K562 (cell line): ENCODE data around the gene EDARADD. TPM values are rescaled to one million over a fixed set of nuclear protein-coding genes. Genes with fewer than 3 reads are reported as not detected.

Experiments
- ARID3A ChIP-seq: IDR thresholded peaks from 2 replicates; pipeline ENCODE4 v1.6.1; 2012; ENCODE audit warnings: low read depth, low read length, improper control_type of control experiment, borderline replicate concordance
- ARNT ChIP-seq, 2 experiments: fragments of 450-650 bp; IDR thresholded peaks; 2 replicates each; pipeline ENCODE4 v1.6.1; 2016; ENCODE audit warnings: mild to moderate bottlenecking in 1 of 2
- ATF7 ChIP-seq: fragments of 450-650 bp; IDR thresholded peaks from 2 replicates; pipeline ENCODE4 v1.7.1; 2014; ENCODE audit warnings: mild to moderate bottlenecking, moderate library complexity
- CBX5 ChIP-seq: IDR thresholded peaks from 2 replicates; pipeline ENCODE4 v1.6.1; 2014; ENCODE audit warnings: low read depth, borderline replicate concordance
- DACH1 ChIP-seq: fragments of 450-650 bp; IDR thresholded peaks from 2 replicates; pipeline ENCODE4 v1.6.1; 2018; ENCODE audit not compliant: partially characterized antibody
- DPF2 ChIP-seq: fragments of 450-650 bp; IDR thresholded peaks from 2 replicates; pipeline ENCODE4 v1.6.1; 2016
- FOXJ3 ChIP-seq: sonication (generic); formaldehyde crosslinking; IDR thresholded peaks from 2 replicates; pipeline ENCODE4 v1.4.0; 2020; ENCODE audit warnings: mild to moderate bottlenecking, missing genetic modification reagents
- HDAC1 ChIP-seq, 2 experiments: fragments of 450-650 bp; IDR thresholded peaks; 2 replicates each; pipeline ENCODE4 v1.6.1; 2016 to 2017; ENCODE audit warnings: inconsistent platforms in 1 of 2, mild to moderate bottlenecking in 1 of 2, moderate library complexity in 1 of 2
- HLTF ChIP-seq: fragments of 450-650 bp; IDR thresholded peaks from 2 replicates; pipeline ENCODE4 v1.6.1; 2016
- JUN ChIP-seq, 2 experiments: sonication (generic) in 1 of 2; formaldehyde crosslinking in 1 of 2; IDR thresholded peaks; 2 replicates each; pipeline versions ENCODE4 v1.6.1 to v1.8.0; 2012 to 2022; ENCODE audit warnings: borderline replicate concordance in 2 of 2, mild to moderate bottlenecking in 2 of 2, improper control_type of control experiment in 1 of 2, low read depth in 1 of 2, low read length in 1 of 2, missing genetic modification reagents in 1 of 2
- JUND ChIP-seq, 2 experiments: IDR thresholded peaks; 2 replicates in 1 of 2; 3 replicates in 1 of 2; pipeline ENCODE4 v1.6.1; 2011; ENCODE audit warnings: borderline replicate concordance in 2 of 2, low read depth in 2 of 2, low read length in 2 of 2, improper control_type of control experiment in 1 of 2, missing biosample characterization in 1 of 2, missing genetic modification characterization in 1 of 2, missing genetic modification reagents in 1 of 2
- PML ChIP-seq: IDR thresholded peaks from 2 replicates; pipeline ENCODE4 v1.6.1; 2012; ENCODE audit warnings: low read length, inconsistent platforms
- PTTG1 ChIP-seq: fragments of 450-650 bp; IDR thresholded peaks from 2 replicates; pipeline ENCODE4 v1.6.1; 2016; ENCODE audit warnings: low read depth, mild to moderate bottlenecking, missing genetic modification characterization, missing compliant biosample characterization
- SMAD3 ChIP-seq: fragments of 450-650 bp; formaldehyde crosslinking; conservative IDR thresholded peaks from 2 replicates; pipeline ENCODE4 v1.4.0; 2020; ENCODE audit warnings: mild to moderate bottlenecking
- SMARCC2 ChIP-seq: fragments of 450-650 bp; IDR thresholded peaks from 2 replicates; pipeline ENCODE4 v1.6.1; 2017; ENCODE audit warnings: antibody characterized with exemption, moderate library complexity, mild to moderate bottlenecking, low read depth
- STAT5A ChIP-seq: IDR thresholded peaks from 2 replicates; pipeline ENCODE4 v1.6.1; 2012; ENCODE audit warnings: low read length, inconsistent platforms, borderline replicate concordance
- TEAD4 ChIP-seq, 2 experiments: sonication (generic) in 1 of 2; formaldehyde crosslinking in 1 of 2; IDR thresholded peaks; 2 replicates each; pipeline versions ENCODE4 v1.6.1 to v1.8.0; 2012 to 2022; ENCODE audit warnings: borderline replicate concordance in 1 of 2, inconsistent platforms in 1 of 2, low read length in 1 of 2, mild to moderate bottlenecking in 1 of 2, missing genetic modification reagents in 1 of 2
- TRIM24 ChIP-seq, 2 experiments: fragments of 450-650 bp; IDR thresholded peaks; 2 replicates each; pipeline ENCODE4 v1.6.1; 2016
- TRIM28 ChIP-seq: fragments of 450-650 bp; IDR thresholded peaks from 2 replicates; pipeline ENCODE4 v1.6.1; 2017
- ZBTB17 ChIP-seq: fragments of 450-650 bp; formaldehyde crosslinking; IDR thresholded peaks from 2 replicates; pipeline ENCODE4 v1.4.0; 2020; ENCODE audit warnings: mild to moderate bottlenecking
- ZEB2 ChIP-seq: fragments of 450-650 bp; IDR thresholded peaks from 2 replicates; pipeline ENCODE4 v1.6.1; 2016
- ZFP36 ChIP-seq: fragments of 150-350 bp; IDR thresholded peaks from 2 replicates; pipeline ENCODE4 v1.6.1; 2018; ENCODE audit warnings: low read length, low read depth; ENCODE audit not compliant: partially characterized antibody
- ZNF124 ChIP-seq: sonication (generic); formaldehyde crosslinking; IDR thresholded peaks from 2 replicates; pipeline ENCODE4 v1.8.1; 2022; ENCODE audit warnings: missing genetic modification reagents
- ZNF174 ChIP-seq: fragments of 250-450 bp; sonication (Bioruptor Pico); IDR thresholded peaks from 2 replicates; pipeline ENCODE4 v1.4.0; 2020; ENCODE audit warnings: mild to moderate bottlenecking
- ZNF280A ChIP-seq: fragments of 450-650 bp; IDR thresholded peaks from 2 replicates; pipeline ENCODE4 v1.6.1; 2018; ENCODE audit warnings: mild to moderate bottlenecking, low read depth; ENCODE audit not compliant: partially characterized antibody
- ZNF347 ChIP-seq: fragments of 450-650 bp; formaldehyde crosslinking; IDR thresholded peaks from 2 replicates; pipeline ENCODE4 v1.4.0; 2020; ENCODE audit warnings: low read depth, mild to moderate bottlenecking, moderate library complexity
- ZNF384 ChIP-seq: IDR thresholded peaks from 2 replicates; pipeline ENCODE4 v1.6.1; 2012; ENCODE audit warnings: low read depth, low read length, improper control_type of control experiment
- ZNF696 ChIP-seq: fragments of 250-450 bp; sonication (Bioruptor Pico); conservative IDR thresholded peaks from 2 replicates; pipeline ENCODE4 v1.4.0; 2020; ENCODE audit warnings: mild to moderate bottlenecking, moderate library complexity
- polyA plus RNA-seq, 8 experiments: library from polyadenylated mRNA; depleted of rRNA in 4 of 8; stranded (reverse) in 5 of 8; unstranded in 3 of 8; fragments of >200 nt; fragmentation: Nextera tagmentation in 2 of 8; fragmentation: Illumina TruSeq in 1 of 8; extraction: Ambion mirVana in 2 of 8; extraction: Trizol in 1 of 8; gene quantifications; 2 replicates each; pipeline versions ENCODE4 v1.2.1 to v1.2.3, GENCODE V29; 2011 to 2014; ENCODE audit warnings: inconsistent platforms in 1 of 8, missing spikeins in 1 of 8
- total RNA-seq, 7 experiments: library from RNA; depleted of rRNA in 6 of 7; stranded (reverse); fragments of >200 nt in 6 of 7; fragmentation: Illumina TruSeq in 2 of 7; extraction: Trizol in 2 of 7; gene quantifications; 2 replicates each; pipeline versions ENCODE4 v1.2.1 to v1.2.3, GENCODE V29; 2011 to 2021; ENCODE audit warnings: low replicate concordance in 1 of 7

The EDARADD gene
- total and polyA plus RNA-seq, 9 of the 15 experiments (the other 6 are each of a cell fraction or from before 2014, with no cell fraction given), result 0.46 to 32.4 (median 20.6) TPM

DNA sequence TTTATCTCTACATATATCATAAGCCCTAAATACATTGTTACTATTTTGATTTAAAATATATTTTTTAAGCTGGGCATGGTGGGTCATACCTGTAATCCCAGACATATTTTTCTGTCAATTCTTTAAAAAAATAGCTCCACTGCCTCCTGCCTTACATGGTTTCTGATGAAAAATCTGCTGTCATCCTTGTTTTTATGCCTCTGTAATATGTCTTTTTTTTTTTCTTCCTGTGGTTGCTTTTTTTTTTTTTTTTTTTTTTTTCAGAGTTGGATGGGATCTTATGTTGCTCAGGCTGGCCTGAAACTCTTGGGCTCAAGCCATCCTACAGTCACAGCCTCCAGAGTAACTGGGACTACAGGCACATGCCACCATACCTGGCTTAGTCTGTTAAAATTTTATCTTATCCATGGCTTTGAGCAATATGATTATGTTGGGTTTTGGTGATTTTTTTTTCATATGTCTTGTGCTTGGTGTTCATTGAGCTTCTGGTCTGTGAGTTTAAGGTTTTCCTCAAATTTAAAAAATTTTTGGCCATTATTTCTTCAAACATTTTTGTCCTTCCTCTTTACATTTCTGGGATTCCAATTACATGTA is 12.4 kb upstream of the EDARADD start (continued):
- peak; percentile 89 for TF ChIP-seq ZNF280A
- peak; percentile 81 to 94 for TF ChIP-seq TRIM24 (IDR thresholded peaks at IDR 0.05)
- no peak for TF ChIP-seq ZNF347 (CRISPR knock-in tag)
- no peak for TF ChIP-seq FOXJ3 (CRISPR knock-in tag)
- 0 out of 2 replicates have a peak, but pooled peaks have one; percentile 44 for TF ChIP-seq ZEB2
- peak; percentile 30; the same call in 1 of the 2 replicates for TF ChIP-seq PML
- no peak for TF ChIP-seq SMARCC2
- peak; percentile 25 to 72; a peak in 2 of 4 replicates for TF ChIP-seq ARNT (IDR thresholded peaks at IDR 0.05)
- peak; percentile 53; the same call in 1 of the 2 replicates for TF ChIP-seq TEAD4 (IDR thresholded peaks at IDR 0.05; ENCODE audit: low read length)
- no peak for TF ChIP-seq TEAD4 (CRISPR knock-in tag; IDR thresholded peaks at IDR 0.05; ENCODE audit: borderline replicate concordance)
- no peak for TF ChIP-seq DACH1
- 0 out of 2 replicates have a peak, but pooled peaks have one; percentile 10 for TF ChIP-seq JUN (IDR thresholded peaks at IDR 0.05; ENCODE audit: borderline replicate concordance, low read depth, low read length)
- TF ChIP-seq JUN (CRISPR knock-in tag; IDR thresholded peaks at IDR 0.05; ENCODE audit: borderline replicate concordance), result no peak
- no peak for TF ChIP-seq PTTG1
- TF ChIP-seq ZNF174 (CRISPR knock-in tag), result no peak
- no peak for TF ChIP-seq JUND (IDR thresholded peaks at IDR 0.05; ENCODE audit: borderline replicate concordance, low read depth, low read length)
- TF ChIP-seq JUND (tag; IDR thresholded peaks at IDR 0.05; ENCODE audit: borderline replicate concordance, low read depth, low read length), result peak; percentile 34; the same call in 1 of the 3 replicates
- no peak for TF ChIP-seq ZBTB17 (CRISPR knock-in tag)
- TF ChIP-seq ZNF124 (CRISPR knock-in tag), result no peak
- no peak for TF ChIP-seq SMAD3 (CRISPR knock-in tag)
- TF ChIP-seq ARID3A, result peak; percentile 86; the same call in 1 of the 2 replicates
- TF ChIP-seq HLTF, result peak; percentile 75; the same call in 1 of the 2 replicates
- TF ChIP-seq STAT5A, result peak; percentile 34; the same call in 1 of the 2 replicates
- TF ChIP-seq DPF2, result peak; percentile 22; the same call in 1 of the 2 replicates
- peak; percentile 96 for TF ChIP-seq CBX5
- no peak for TF ChIP-seq ZFP36
- TF ChIP-seq ZNF384, result peak; percentile 99
- TF ChIP-seq ATF7, result peak; percentile 21; the same call in 1 of the 2 replicates
- TF ChIP-seq ZNF696, result no peak
- TF ChIP-seq HDAC1 (IDR thresholded peaks at IDR 0.05), result 0 out of 4 replicates have a peak, but pooled peaks of 1 of the 2 experiments have one; percentile 17
- TF ChIP-seq TRIM28, result peak; percentile 100
